GM12873 (cell line): Measurements from ENCODE around the gene RIPOR3.

Source experiments
- CTCF ChIP-seq: IDR thresholded peaks from 2 replicates; pipeline ENCODE4 v1.5.1; 2012; ENCODE audit warnings: low read depth, mild to moderate bottlenecking, moderate library complexity, low read length, control low read depth; ENCODE audit not compliant: insufficient read depth; ENCODE audit errors: missing control alignments

RIPOR3 gene

DNA sequence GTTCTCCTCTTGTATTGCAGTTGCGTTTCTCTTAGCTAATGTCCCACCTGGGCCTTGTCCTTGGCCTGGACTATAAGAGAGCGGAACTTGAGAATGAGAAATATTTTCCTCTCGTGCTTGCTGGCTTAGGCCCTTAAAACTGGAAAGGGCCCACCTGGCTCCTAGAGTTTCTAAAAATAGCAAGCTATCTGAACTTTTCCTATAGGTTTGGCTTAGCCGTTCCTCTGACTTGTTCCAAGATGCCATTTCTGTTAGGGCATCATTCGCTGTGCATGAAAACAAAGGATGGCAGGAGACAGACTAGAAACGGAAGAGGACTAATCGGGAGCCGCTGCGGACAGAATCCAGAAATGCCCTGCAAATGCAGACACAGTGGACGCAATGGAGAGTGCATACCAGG lies 4.5 kb downstream of the RIPOR3 start:
- no peak for TF ChIP-seq CTCF

GRCh38 chr20:50683570-50683969 lies 7.8 kb downstream of the RIPOR3 start:
- TF ChIP-seq CTCF, result no peak

DNA sequence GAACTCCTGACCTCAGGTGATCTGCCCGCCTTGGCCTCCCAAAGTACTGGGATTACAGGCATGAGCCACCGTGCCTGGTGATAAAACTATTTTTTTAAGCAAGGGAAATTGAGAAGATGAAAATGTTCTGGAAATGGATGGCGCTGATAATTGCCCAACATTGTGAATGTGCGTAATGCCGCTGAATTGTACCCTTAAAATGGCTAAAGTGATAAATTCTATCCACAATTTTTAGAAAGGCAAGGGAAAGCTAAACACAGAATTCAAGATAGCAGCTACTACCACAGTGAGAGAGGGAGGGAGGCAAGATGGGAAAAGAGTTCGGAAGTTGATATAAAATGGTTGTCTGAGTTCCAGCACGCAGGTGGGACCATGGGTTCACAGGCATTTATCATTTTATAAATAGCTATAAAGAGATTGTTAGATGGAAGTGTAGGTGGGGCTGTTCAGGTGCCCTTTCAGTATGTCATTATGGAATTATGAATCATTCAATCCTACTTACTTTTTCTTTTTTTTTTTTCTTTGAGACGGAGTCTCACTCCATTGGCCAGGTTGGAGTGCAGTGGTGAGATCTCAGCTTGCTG lies 8.3 kb downstream of the RIPOR3 start:
- TF ChIP-seq CTCF, result no peak

DNA sequence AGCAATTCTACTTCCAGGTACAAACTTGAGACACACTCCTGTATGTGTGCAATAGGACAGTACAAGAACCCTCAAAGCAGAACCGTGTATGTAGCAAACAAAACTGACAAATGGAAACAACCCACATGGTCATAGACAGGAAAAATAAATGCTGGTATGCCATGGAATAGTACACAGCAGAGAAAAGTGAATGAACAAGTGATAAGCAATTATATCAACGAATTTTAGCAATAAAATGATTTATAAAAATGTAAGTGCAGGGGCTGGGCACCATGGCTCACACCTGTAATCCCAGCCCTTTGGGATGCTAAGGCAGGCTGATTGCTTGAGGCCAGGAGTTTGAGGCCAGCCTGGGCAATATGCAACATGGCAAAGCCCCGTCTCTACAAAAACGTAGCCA lies 9.3 kb downstream of the RIPOR3 start:
- TF ChIP-seq CTCF, result no peak

- no peak for TF ChIP-seq CTCF
These were observed 9.8 kb downstream of the RIPOR3 start for GRCh38 chr20:50681359-50682064.

GRCh38 chr20:50680105-50680960 lies 11.0 kb downstream of the RIPOR3 start:
- no peak for TF ChIP-seq CTCF

- TF ChIP-seq CTCF, result no peak
These were observed 11.6 kb downstream of the RIPOR3 start for GRCh38 chr20:50679753-50680104.
